ENCODE results near the gene DNAAF3. TPM values are rescaled to one million over a fixed set of nuclear protein-coding genes. Genes with fewer than 3 reads are reported as not detected.

DNAAF3 gene
- total RNA-seq, 1 experiment from 2014 or later, result 52.8 TPM

- DNase-seq (ENCODE audit: low read depth, low spot score) (peak; percentile 65), ATAC-seq (peak; percentile 26; the same call in 1 of the 2 replicates)
- Histone ChIP-seq H3K4me1 (ENCODE audit: control insufficient read depth in 1 of 2, insufficient read depth in 2 of 2, low read length in 2 of 2) (peaks cover 17 to 52% of the 10 kb centered on the region in 2 experiments), H3K9me3 (ENCODE audit: control insufficient read depth in 1 of 2, insufficient read depth in 1 of 2, low read depth in 1 of 2, low read length in 2 of 2) (no peaks in the 10 kb centered on the region), H3K79me2 (ENCODE audit: insufficient read depth, low read length) (no peaks in the 10 kb centered on the region), H3K4me3 (replicated peaks in 1 of 2; ENCODE audit: low read depth in 1 of 2, low read length in 2 of 2) (no peak overlapping the region; a peak in 1 of 4 replicates), H3K27ac (ENCODE audit: low read depth, low read length) (peak overlapping the region; percentile 72), H3K36me3 (ENCODE audit: control insufficient read depth in 1 of 2, insufficient read depth in 2 of 2, low read length in 2 of 2) (peaks cover 0 to 4% of the 10 kb centered on the region in 2 experiments; a peak in 1 of 4 replicates), H3K4me2 (ENCODE audit: low read length) (peak overlapping the region; percentile 61), H3K9me2 (ENCODE audit: insufficient read depth) (no peaks in the 10 kb centered on the region), H3K9ac (ENCODE audit: low read length) (no peak overlapping the region), H2AFZ (ENCODE audit: low read depth, low read length, poor library complexity, severe bottlenecking) (no peak overlapping the region), H4K20me1 (ENCODE audit: insufficient read depth) (no peaks in the 10 kb centered on the region), H3K27me3 (ENCODE audit: insufficient read depth, low read length) (no peaks in the 10 kb centered on the region)
- ChIA-PET POLR2A (no interaction called here), CTCF (interaction anchor here (1.0 to 1.2 kb wide), 2 partner anchors 8 to 11 kb away, joined by 3 to 5 read pairs; no protein-coding TSS in a partner anchor), RAD21 (ENCODE audit: low non-redundant PET in 1 of 2, low total read pairs in 2 of 2, uncharacterized antibody in 2 of 2, unreplicated experiment in 2 of 2) (no interaction called here)
- intact Hi-C loops (cut with micrococcal nuclease), result no loop called here
- TF ChIP-seq POLR2AphosphoS5 (IDR thresholded peaks at IDR 0.05; ENCODE audit: low read depth, low read length) (no peak), YY1 (IDR thresholded peaks at IDR 0.05; ENCODE audit: extremely low read depth, insufficient replicate concordance, low read depth, low read length) (no peak), SIN3A (IDR thresholded peaks at IDR 0.05; ENCODE audit: low read depth) (no peak), SRF (IDR thresholded peaks at IDR 0.05; ENCODE audit: low read depth) (peak; percentile 94), MAX (IDR thresholded peaks at IDR 0.05) (peak; percentile 75), POLR2A (IDR thresholded peaks at IDR 0.05; ENCODE audit: borderline replicate concordance, extremely low read depth, insufficient read depth, insufficient read length) (no peak), EZH2 (IDR thresholded peaks at IDR 0.05) (no peak)
- no TSS peak for BruUV-seq (replicated peaks)
Observed at GRCh38 chr19:55152017-55152416, 14.4 kb downstream of the DNAAF3 start.

- Histone ChIP-seq H3K27me3 (ENCODE audit: insufficient read depth, low read length) (no peaks in the 10 kb centered on the region), H2AFZ (ENCODE audit: low read depth, low read length, poor library complexity, severe bottlenecking) (no peak within 1 kb of the TSS), H3K4me2 (ENCODE audit: low read length) (peak within 1 kb of the TSS; percentile 88), H3K27ac (ENCODE audit: low read depth, low read length) (peak within 1 kb of the TSS; percentile 66), H3K36me3 (ENCODE audit: control insufficient read depth in 1 of 2, insufficient read depth in 2 of 2, low read length in 2 of 2) (peaks cover 0 to 4% of the 10 kb centered on the region in 2 experiments; a peak in 1 of 4 replicates), H3K4me1 (ENCODE audit: control insufficient read depth in 1 of 2, insufficient read depth in 2 of 2, low read length in 2 of 2) (peaks cover 19 to 60% of the 10 kb centered on the region in 2 experiments), H3K4me3 (replicated peaks in 1 of 2; ENCODE audit: low read depth in 1 of 2, low read length in 2 of 2) (no peak within 1 kb of the TSS), H3K9me2 (ENCODE audit: insufficient read depth) (no peaks in the 10 kb centered on the region), H3K9ac (ENCODE audit: low read length) (no peak within 1 kb of the TSS), H3K79me2 (ENCODE audit: insufficient read depth, low read length) (peaks cover 4% of the 10 kb centered on the region), H3K9me3 (ENCODE audit: control insufficient read depth in 1 of 2, insufficient read depth in 1 of 2, low read depth in 1 of 2, low read length in 2 of 2) (no peaks in the 10 kb centered on the region), H4K20me1 (ENCODE audit: insufficient read depth) (no peaks in the 10 kb centered on the region)
- ChIA-PET CTCF (interaction anchor here (4.4 kb wide), 1 partner anchor 11 kb away, joined by 53 read pairs; no protein-coding TSS in a partner anchor), RAD21 (ENCODE audit: low non-redundant PET in 1 of 2, low total read pairs in 2 of 2, uncharacterized antibody in 2 of 2, unreplicated experiment in 2 of 2) (no interaction called here), POLR2A (no interaction called here)
- TF ChIP-seq ZBTB33 (IDR thresholded peaks at IDR 0.05; ENCODE audit: extremely low read depth, insufficient replicate concordance, low read length) (no peak), SRF (IDR thresholded peaks at IDR 0.05; ENCODE audit: low read depth) (no peak), MAX (IDR thresholded peaks at IDR 0.05) (no peak), ZNF274 (IDR thresholded peaks at IDR 0.05; ENCODE audit: low read depth, low read length) (no peak), ATF3 (IDR thresholded peaks at IDR 0.05) (no peak), EZH2phosphoT487 (IDR thresholded peaks at IDR 0.05; ENCODE audit: borderline replicate concordance) (no peak), CTCF (IDR thresholded peaks at IDR 0.05 in 2 of 3, conservative IDR thresholded peaks at IDR 0.05 in 1 of 3; ENCODE audit: borderline replicate concordance in 1 of 3, insufficient read depth in 1 of 3, low read depth in 2 of 3, low read length in 2 of 3) (no peak)
- no peak for DNase-seq (ENCODE audit: low read depth, low spot score)
- intact Hi-C loops (cut with micrococcal nuclease), result loop anchor here (10.0 kb wide), 1 partner anchor 485 kb away; no protein-coding TSS in a partner anchor
- BruUV-seq (replicated peaks), result no TSS peak
- no peak for ATAC-seq
Observed at GRCh38 chr19:55149078-55150003, 17.1 kb downstream of the DNAAF3 start, which contains the start of gene TNNT1. TSS of gene TNNT1 (minus strand) at chr19:55149206. CDS start at chr19:55147157, 2,049 bp downstream.

Data from HCT116 (cell line).